KMS-11 (cell line): Measurements from ENCODE around the gene SSTR5.

ENCODE experiments used
- H2AFZ ChIP-seq: fragments of 200-600 bp; sonication (generic); 2 replicates; pipeline ENCODE4 v1.6.1; 2016; ENCODE audit warnings: antibody characterized with exemption, mixed run types, low read depth
- H3K27ac ChIP-seq: fragments of 200-600 bp; sonication (generic); 2 replicates; pipeline ENCODE4 v1.6.1; 2016; ENCODE audit warnings: mild to moderate bottlenecking, mixed run types
- H3K27me3 ChIP-seq: fragments of 200-600 bp; sonication (generic); 2 replicates; pipeline ENCODE4 v1.6.1; 2017; ENCODE audit warnings: mild to moderate bottlenecking, low read depth, mixed run types, moderate library complexity; ENCODE audit not compliant: insufficient read depth
- H3K36me3 ChIP-seq: fragments of 200-600 bp; sonication (generic); 2 replicates; pipeline ENCODE4 v1.6.1; 2017; ENCODE audit warnings: mild to moderate bottlenecking, mixed run types; ENCODE audit not compliant: insufficient read depth
- H3K4me1 ChIP-seq: fragments of 200-600 bp; sonication (generic); 2 replicates; pipeline ENCODE4 v1.6.1; 2016; ENCODE audit warnings: mild to moderate bottlenecking, low read depth, mixed run types; ENCODE audit not compliant: poor library complexity, severe bottlenecking
- H3K4me2 ChIP-seq: fragments of 200-600 bp; sonication (generic); 2 replicates; pipeline ENCODE4 v1.7.0; 2016; ENCODE audit warnings: mild to moderate bottlenecking, mixed run types
- H3K4me3 ChIP-seq: fragments of 200-600 bp; sonication (generic); IDR thresholded peaks from 2 replicates; pipeline ENCODE4 v1.6.1; 2017; ENCODE audit warnings: low read depth, low read length, mixed read lengths; ENCODE audit not compliant: insufficient read depth
- H3K79me2 ChIP-seq: fragments of 200-600 bp; sonication (generic); 2 replicates; pipeline ENCODE4 v1.6.1; 2016; ENCODE audit warnings: low read depth, mixed run types; ENCODE audit not compliant: insufficient read depth
- H3K9ac ChIP-seq: fragments of 200-600 bp; sonication (generic); 2 replicates; pipeline ENCODE4 v1.6.1; 2016; ENCODE audit warnings: mild to moderate bottlenecking, mixed run types
- H4K20me1 ChIP-seq: fragments of 200-600 bp; sonication (generic); 2 replicates; pipeline ENCODE4 v1.6.1; 2016; ENCODE audit warnings: mild to moderate bottlenecking, mixed run types; ENCODE audit not compliant: insufficient read depth
- TF ChIP-seq, protein P1 (sequence below): fragments of 200-600 bp; sonication (generic); conservative IDR thresholded peaks from 2 replicates; pipeline ENCODE4 v1.6.1; 2017; ENCODE audit warnings: low read depth, mild to moderate bottlenecking, antibody characterized with exemption, low read length, moderate library complexity, mixed read lengths

The SSTR5 gene

GRCh38 chr16:1073566-1074378, 1.2 kb downstream of the SSTR5 start:
- no peak overlapping the region for H3K4me3 ChIP-seq
- H2AFZ ChIP-seq: no peak overlapping the region
- H3K9ac ChIP-seq: no peak overlapping the region
- TF ChIP-seq, protein P1, sequence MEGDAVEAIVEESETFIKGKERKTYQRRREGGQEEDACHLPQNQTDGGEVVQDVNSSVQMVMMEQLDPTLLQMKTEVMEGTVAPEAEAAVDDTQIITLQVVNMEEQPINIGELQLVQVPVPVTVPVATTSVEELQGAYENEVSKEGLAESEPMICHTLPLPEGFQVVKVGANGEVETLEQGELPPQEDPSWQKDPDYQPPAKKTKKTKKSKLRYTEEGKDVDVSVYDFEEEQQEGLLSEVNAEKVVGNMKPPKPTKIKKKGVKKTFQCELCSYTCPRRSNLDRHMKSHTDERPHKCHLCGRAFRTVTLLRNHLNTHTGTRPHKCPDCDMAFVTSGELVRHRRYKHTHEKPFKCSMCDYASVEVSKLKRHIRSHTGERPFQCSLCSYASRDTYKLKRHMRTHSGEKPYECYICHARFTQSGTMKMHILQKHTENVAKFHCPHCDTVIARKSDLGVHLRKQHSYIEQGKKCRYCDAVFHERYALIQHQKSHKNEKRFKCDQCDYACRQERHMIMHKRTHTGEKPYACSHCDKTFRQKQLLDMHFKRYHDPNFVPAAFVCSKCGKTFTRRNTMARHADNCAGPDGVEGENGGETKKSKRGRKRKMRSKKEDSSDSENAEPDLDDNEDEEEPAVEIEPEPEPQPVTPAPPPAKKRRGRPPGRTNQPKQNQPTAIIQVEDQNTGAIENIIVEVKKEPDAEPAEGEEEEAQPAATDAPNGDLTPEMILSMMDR: no peak
- H3K36me3 ChIP-seq: no peaks in the 10 kb centered on the region
- H3K27me3 ChIP-seq: peaks cover 78% of the 10 kb centered on the region
- H4K20me1 ChIP-seq: no peaks in the 10 kb centered on the region
- H3K79me2 ChIP-seq: no peaks in the 10 kb centered on the region
- no peaks in the 10 kb centered on the region for H3K4me1 ChIP-seq
- no peak overlapping the region for H3K4me2 ChIP-seq
- H3K27ac ChIP-seq: no peak overlapping the region

DNA sequence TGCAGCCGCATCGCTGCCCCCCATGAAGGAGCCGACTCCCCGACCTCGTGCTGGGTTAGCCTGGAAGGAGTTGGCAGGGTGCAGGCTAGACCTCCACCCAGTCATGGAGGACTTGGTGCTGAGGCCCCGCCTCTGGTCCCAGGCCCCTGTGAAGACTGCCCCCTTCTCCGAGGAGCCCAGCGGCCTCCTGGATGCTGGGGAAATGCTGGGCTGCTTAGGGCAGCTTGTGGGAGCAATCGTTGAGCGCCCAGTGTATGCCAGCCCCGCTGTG, 1.8 kb downstream of the SSTR5 start:
- Histone ChIP-seq H2AFZ (no peak overlapping the region), H3K79me2 (no peaks in the 10 kb centered on the region), H3K4me1 (no peaks in the 10 kb centered on the region), H4K20me1 (no peaks in the 10 kb centered on the region), H3K36me3 (no peaks in the 10 kb centered on the region), H3K4me2 (no peak overlapping the region), H3K27ac (no peak overlapping the region), H3K27me3 (peaks cover 78% of the 10 kb centered on the region), H3K4me3 (no peak overlapping the region), H3K9ac (no peak overlapping the region)
- TF ChIP-seq, protein P1: no peak

GRCh38 chr16:1075546-1075945, 3.0 kb downstream of the SSTR5 start:
- Histone ChIP-seq H3K4me1 (no peaks in the 10 kb centered on the region), H3K27ac (no peak overlapping the region), H3K4me2 (no peak overlapping the region), H2AFZ (no peak overlapping the region), H4K20me1 (no peaks in the 10 kb centered on the region), H3K4me3 (no peak overlapping the region), H3K9ac (no peak overlapping the region), H3K36me3 (no peaks in the 10 kb centered on the region), H3K79me2 (no peaks in the 10 kb centered on the region), H3K27me3 (peaks cover 77% of the 10 kb centered on the region)
- TF ChIP-seq, protein P1: no peak

DNA sequence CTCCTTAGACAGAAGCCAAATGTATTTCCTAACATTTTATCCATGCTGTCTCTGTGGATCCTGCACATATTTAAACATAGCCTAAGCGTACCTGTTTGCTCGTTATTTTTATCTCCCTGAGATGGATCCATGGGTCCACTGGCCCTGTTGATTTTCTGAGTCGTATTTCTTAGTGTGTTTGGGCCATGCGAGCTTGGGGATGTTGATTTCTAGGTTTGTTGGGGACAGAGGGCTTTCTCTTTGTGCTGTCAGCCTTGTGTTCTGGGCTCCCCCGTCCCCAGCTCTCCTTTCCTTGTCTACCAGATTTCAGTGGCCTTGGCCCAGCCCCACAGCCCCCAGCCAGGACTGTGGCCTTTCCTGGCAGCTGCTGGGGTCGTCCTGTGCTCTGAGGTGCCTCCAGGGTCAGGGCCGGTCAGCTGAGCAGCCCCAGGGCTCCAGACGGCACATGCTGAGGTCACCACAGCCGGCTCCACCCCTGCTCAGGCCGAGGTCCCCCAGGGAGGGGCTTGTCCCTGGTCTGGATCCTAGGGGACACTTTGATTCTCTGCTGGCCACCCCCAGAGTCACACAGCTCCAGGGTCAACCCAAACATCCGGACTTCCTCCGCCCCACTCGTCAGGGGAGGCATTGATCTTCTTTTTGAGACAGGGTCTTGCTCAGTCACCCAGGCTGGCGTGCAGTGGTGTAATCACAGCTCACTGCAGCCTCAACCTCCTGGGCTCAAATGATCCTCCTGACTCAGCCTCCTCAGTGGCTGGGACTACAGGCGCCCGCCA, 4.4 kb downstream of the SSTR5 start:
- Histone ChIP-seq H3K4me2 (no peak overlapping the region), H4K20me1 (no peaks in the 10 kb centered on the region), H3K27ac (no peak overlapping the region), H3K36me3 (no peaks in the 10 kb centered on the region), H3K4me3 (no peak overlapping the region), H3K9ac (no peak overlapping the region), H3K27me3 (peaks cover 77% of the 10 kb centered on the region), H3K79me2 (no peaks in the 10 kb centered on the region), H3K4me1 (no peaks in the 10 kb centered on the region), H2AFZ (no peak overlapping the region)
- TF ChIP-seq, protein P1: no peak
